GM12873 (cell line): ENCODE data around the gene NMNAT3.

Experiments used
- TF ChIP-seq, protein P1 (sequence below): IDR thresholded peaks from 2 replicates; pipeline ENCODE4 v1.5.1; 2012; ENCODE audit warnings: low read depth, mild to moderate bottlenecking, moderate library complexity, low read length, control low read depth; ENCODE audit not compliant: insufficient read depth; ENCODE audit errors: missing control alignments

NMNAT3 gene

DNA sequence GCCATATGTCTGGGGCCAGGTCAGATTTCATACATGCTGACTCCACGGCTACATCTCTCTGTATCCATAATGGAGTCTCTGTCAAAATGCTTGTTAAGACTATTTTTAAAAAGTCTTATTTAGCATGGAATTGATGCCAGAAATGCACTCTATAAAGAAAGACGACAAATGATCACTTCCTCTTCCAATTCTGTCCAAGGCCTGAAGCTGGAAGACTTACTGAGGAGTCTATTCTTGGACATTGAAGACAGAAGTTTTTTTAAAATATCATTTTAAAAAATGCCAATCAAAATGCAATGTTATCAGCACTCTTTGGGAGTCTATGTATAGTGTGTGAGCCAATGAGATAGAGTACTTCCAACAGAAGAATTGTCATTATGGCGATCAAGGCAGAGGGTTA lies 27.9 kb upstream of the NMNAT3 start:
- TF ChIP-seq, protein P1, sequence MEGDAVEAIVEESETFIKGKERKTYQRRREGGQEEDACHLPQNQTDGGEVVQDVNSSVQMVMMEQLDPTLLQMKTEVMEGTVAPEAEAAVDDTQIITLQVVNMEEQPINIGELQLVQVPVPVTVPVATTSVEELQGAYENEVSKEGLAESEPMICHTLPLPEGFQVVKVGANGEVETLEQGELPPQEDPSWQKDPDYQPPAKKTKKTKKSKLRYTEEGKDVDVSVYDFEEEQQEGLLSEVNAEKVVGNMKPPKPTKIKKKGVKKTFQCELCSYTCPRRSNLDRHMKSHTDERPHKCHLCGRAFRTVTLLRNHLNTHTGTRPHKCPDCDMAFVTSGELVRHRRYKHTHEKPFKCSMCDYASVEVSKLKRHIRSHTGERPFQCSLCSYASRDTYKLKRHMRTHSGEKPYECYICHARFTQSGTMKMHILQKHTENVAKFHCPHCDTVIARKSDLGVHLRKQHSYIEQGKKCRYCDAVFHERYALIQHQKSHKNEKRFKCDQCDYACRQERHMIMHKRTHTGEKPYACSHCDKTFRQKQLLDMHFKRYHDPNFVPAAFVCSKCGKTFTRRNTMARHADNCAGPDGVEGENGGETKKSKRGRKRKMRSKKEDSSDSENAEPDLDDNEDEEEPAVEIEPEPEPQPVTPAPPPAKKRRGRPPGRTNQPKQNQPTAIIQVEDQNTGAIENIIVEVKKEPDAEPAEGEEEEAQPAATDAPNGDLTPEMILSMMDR = no peak

DNA sequence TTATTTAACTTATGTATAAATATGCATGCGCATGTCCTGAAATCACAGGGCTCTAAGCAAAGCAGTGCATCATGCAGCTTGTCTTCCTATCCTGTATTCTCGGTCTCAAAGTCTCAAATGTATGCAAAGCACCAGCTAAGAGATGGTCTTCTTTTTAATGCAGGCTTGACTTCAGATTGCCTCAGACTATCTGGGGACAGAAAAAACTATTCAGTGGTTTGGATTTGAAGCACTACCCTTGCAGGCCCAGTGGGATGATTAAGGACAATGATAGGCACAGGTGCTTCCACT lies 18.5 kb upstream of the NMNAT3 start:
- TF ChIP-seq, protein P1 = no peak

DNA sequence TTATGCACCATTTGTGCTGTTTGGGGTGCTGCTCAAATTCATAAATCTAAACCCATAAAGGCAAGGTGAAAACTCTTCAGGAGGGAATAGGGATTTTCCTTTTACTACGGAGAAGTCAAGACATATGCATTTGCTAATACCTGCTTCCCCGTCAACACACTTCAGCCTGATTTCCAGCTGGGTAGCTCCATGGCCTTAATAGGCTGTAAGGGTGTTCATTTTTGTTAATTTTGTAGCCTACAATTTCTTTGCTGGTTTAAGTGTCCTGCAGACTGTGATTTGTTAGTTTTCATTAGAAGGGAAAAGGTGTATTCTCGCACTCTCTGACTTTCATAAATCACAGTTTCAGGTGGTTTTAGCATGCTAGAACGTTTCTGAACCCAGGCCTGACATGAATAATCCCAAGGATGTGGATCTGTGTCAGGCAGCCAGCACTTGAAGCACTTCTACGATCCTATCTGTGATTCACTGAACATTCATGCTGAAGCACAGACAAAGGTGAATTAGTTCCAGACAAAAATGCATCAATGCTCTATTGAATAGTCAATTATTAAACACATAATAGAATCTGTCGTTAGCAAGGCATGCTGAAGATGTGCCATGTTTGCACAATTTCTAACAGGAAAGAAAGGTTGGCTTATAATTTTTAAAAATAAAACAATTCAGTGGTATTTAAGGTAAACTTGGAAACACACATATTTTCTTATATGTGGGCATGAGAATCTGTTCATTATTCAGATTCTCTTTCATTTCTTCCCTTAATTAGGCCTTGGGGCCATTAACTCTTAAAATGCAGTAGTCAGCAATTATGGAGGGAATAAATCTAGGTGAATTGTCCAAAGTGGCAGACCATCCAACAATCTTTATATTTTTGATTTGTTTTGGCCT lies 17.9 kb upstream of the NMNAT3 start:
- TF ChIP-seq, protein P1 = no peak

DNA sequence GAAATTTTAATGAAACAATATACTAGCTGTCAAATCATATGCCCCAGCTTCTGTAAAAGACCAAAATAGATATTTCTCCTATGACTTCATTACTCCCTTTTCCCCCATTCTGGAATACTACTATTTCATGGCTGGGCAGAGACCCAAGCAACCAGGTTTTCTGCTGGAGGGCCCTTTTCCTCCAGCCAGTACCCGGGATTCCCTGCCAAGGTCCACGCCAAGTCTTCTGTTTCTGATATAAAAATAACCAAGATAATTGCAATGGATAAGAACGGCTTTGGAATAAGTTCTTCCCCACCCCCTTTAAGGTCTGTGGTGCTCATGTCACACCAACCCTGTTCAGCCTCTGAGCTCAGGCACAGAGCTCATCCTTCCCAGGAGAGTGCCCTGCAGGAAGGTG lies 17.2 kb upstream of the NMNAT3 start:
- TF ChIP-seq, protein P1 = no peak

DNA sequence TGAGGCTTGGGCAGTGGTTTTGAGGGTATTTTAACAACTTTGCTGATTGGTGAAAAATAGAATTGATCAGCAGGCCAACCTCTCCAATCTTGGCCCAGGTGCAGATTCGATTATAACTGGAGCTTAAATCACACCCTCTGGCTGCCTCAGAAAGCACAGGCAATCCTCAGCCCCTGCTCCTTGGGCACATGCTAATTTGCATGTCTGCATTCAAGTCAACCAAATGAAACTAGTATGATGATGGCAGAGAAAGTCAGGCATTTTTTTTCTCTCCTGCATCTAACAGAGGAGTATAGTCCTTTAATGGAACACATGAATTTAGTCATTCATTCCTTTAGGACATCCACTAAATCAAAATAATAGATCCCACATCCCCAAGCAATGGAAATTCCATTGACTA lies 16.8 kb upstream of the NMNAT3 start:
- TF ChIP-seq, protein P1 = no peak

DNA sequence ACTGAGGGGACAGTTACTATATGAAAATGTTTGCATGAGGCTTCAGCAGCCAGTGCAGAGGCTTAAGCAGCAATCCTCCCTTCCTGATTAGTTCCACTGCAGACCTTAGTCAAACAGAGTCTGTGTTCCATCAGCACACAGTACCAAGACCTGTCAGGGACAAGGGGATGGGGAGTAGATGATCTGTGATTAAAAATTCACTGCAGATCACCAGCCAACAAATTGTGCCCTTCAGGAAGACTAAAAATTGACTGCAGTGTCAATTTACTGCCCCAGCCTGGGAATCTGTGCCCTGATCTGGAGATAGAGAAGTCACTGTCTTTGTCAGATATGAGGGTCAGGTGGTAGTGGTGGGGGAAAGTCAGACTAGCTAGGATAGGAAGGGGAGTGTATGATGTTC lies 13.8 kb upstream of the NMNAT3 start:
- TF ChIP-seq, protein P1 = no peak

DNA sequence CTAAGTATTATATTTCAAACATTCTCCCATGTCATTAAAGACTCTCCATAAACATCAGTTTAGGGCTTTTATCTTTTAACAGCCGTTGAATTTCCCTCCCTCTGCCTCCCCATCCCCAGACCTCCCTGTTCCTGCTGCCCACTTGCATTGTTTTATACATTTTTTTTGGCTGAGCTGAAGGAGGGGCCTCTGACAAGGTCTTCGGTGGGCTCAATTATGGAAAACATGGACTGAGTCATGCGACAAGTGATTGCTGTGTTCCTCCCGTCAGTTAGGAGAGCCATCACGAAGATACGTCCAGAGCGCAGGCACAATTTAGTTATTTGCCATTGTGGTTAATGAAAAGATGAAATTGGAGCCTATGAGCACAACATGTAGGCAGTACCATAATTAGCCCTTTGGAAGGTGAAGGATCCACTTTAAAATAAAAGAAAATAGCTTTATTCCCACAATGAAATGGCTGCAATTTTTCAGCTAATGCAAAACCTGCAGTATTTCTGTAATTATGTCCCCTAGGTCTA lies 12.0 kb upstream of the NMNAT3 start:
- TF ChIP-seq, protein P1 = no peak
